Measurements from ENCODE around the gene ANAPC7.
"Not testable (repeated sequence)": the region's sequence is repeated elsewhere in the genome, so short reads cannot be mapped to it uniquely, and the experiment has no call there.

ANAPC7 gene

DNA sequence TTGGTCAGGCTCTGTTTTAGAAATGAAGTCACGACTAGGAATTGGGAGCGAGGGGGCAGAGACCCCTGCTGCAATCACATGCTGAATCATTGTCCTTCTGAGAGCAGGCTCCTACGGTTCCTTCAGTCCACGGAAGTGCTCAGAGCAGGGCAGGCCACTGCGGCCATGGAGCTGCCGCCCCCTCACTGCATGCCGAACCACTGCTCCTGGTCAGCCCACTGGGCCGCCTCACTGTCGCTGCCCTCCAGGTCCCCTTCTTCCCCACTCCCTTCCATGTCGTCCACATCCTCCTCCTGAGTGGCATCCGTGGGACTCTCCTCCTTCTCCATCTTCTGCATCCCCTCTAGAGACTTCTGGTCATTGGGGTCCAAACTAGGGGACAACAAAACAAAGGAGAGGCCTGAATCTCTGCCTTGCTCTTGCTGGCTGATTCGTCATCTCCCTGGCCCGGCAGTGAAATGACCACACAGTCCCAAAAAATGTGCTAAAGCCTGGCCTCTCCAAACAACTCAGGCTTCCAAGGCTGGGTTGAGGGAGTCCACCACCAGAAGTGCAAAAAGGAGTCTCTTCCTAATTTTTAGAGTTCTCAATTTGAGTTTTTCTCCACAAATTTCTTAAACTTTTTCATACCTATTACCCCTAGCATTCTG, 29.4 kb downstream of the ANAPC7 start:
- DNase-seq, result no peak

- DNase-seq, result no peak
Measured at GRCh38 chr12:110373425-110373824, 30.1 kb downstream of the ANAPC7 start.

- no peak for DNase-seq
Measured at GRCh38 chr12:110373025-110373424, 30.5 kb downstream of the ANAPC7 start.

DNA sequence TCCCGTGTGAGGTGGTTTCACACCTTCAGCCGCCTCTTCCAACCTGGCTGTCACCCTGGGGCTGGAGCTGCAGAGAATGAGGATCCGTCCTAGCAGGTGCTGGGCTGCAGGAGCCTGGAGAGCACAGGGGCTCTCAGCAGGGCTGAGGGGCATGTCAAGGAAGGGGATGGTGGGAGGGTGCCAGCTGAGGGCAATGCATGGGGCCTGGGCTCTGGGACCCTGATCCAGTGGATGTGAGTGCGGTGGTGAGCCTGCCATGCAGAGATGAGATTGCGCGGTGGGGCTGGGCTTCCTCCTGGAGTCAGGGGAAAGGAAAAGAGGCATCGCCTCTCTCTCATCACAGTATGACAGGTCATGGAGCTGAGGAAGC, 31.5 kb downstream of the ANAPC7 start:
- no peak for DNase-seq

- DNase-seq, result no peak
Measured at GRCh38 chr12:110371408-110372055, 32.0 kb downstream of the ANAPC7 start.

DNA sequence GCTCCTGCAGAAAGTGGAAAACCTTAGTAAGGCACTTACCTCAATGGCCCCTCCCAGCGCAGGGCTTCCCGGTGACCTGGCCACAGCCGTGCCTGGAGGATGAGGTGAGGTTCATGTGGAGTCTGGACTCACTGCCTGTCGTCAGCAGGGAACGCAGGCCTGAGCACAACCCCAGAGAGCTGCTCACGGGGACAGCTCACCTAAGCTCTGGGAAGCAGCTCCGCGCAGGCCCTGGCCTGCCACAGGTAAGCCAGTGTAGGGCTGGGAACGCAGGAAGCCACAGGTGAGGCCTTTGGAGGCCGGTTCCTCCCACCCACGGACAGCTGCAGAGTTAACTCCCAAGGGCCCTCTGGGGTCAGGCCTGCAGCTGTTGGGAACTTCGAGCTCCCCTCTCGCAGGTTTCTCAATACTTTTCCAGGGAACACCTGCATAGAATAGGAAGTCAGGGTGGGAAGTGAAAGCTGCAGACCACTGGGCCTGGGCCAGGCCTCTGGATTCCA, 32.7 kb downstream of the ANAPC7 start:
- DNase-seq, result no peak

DNA sequence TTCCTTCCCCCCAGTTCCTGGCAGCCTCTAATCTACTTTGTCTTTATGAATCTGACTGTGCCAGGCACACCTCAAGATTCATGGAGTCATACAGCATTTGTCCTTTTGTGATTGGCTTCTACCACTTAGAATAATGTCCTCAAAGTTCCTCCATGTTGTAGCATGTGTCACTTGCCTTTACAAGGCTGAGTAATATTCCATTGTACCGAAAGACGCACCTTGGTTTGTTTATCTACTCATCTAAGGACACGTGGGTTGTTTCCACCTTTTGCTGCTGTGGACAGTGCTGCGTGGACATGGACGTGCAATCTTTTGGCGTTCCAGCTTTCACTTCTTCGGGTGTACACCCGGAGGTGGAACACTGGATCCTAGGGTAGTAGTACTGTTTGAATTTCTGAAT, 33.5 kb downstream of the ANAPC7 start:
- DNase-seq, result no peak

DNA sequence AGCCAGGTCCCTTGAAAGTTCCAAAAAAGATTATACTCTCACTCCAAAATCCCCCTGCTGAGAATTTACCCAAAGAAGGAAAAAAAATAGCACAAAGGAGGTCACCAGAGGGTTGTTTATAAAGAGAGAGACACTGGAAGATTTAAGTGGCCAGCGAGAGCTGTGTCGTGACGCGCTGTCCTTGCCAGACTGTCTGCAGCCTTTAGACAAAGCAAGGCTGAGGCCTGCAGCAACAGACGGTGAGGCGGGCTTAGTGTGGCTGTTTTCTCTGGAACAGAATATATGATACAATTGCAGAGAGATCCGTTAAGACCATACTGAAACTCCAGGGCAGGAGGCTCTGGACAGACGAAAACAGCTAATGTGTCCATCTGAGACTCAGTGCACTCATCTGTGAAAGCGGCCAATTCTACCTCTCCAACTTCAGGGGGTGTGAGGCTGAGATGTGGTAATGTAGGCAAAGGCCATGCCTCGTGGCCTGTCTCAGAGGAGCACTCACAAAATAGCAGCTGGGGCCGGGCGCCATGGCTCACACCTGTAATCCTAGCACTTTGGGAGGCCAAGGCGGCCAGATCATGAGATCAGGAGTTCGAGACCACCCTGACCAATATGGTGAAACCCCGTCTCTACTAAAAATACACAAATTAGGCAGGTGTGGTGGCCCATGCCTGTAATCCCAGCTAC, 36.2 kb downstream of the ANAPC7 start:
- no peak for DNase-seq

GRCh38 chr12:110366321-110367142, 37.0 kb downstream of the ANAPC7 start:
- no peak for DNase-seq

DNA sequence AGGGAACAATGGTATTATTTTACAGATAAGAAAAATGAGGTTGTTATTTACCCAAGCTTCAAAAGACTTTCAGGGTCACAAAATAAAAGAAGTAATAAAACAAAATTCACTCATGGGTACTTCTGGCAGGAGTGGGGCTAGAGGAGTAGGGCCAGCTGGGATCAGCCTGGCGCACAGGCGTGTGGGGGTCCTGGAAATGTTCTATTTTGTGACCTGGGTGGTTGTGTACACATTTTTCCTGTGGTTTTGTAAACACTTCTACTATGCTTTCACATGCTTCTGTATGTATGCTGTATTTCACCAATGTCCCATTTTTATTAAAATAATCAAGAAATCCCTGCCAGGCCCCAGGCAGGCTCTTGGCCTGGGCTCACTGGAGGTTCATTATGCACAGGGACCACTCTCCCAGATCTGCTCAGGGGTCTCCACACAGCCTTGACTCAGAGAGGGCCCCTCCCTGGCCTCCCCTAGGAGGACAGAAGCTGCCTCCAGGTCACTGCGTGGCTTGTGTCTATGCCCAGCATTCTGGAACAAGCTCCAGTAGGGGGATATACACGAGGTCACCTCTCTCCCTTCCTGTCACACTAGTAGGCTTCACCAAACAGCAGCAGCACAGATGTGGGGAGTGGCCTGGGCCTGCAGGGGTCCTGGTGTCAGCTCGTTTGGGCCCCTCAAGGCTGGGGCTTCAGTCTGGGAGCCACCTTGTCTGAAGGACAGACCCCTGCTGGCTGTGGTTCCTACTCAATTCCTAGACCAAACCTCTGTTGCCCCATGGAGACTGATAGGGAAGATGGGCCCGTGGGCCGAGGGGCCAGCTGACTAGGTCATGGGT, 37.8 kb downstream of the ANAPC7 start:
- no peak for DNase-seq

GRCh38 chr12:110361216-110361615, 42.3 kb downstream of the ANAPC7 start:
- no peak for DNase-seq

DNA sequence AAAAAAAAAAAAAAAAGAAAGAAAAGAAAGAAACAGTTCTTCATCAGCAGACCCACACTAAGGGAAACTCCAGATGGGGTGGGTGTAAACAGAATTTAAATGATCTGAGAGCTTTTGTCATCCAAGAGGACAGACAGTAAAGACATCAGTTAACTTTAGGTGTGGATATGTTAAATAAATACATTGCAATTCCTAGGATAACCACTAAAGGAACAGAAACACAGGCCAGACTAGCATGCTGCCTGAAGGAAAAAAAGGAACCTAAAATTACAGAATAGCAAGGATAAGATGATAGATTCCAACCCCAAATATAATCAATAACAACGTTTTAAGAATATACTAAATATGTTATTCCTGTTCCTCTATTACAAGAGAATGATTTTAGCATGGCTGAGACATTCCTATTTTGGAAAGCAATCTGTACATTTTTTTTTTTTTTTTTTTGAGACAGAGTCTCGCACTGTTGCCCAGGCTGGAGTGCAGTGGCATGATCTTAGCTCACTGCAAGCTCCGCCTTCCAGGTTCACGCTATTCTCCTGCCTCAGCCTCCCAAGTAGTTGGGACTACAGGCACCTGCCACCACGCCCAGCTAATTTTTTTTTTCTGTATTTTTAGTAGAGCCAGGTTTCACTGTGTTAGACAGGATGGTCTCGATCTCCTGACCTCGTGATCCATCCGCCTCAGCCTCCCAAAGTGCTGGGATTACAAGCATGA, 45.0 kb downstream of the ANAPC7 start:
- DNase-seq, result not testable (repeated sequence)

GRCh38 chr12:110355073-110355472, 48.4 kb downstream of the ANAPC7 start:
- peak; percentile 44 for DNase-seq

DNA sequence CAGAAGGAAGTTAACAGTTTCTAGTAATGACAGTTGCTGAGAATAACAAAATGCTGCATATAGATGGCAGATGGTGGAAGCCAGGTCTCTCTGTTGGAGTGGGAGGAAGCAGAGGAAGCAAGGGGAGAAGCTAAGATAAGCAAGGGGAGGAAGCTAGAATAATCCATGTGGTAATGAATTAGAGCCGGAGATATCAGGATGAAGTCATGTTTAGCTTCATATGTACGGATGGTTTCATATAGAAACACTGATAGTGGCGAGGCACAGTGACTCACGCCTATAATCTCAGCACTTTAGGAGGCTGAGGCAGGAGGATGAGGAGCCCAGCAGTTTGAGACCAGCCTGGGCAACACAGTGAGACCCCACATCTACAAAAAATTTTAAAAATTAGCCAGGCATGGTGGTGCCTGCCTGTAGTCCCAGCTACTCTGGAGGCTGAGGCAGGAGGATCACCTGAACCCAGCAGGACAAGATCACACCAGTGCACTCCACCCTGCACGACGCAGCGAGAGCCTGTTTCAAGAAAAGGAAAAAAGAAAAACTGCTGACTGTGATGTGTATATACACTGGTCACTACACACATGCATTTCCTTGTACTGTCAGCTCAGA, 49.2 kb downstream of the ANAPC7 start:
- no peak for DNase-seq

DNA sequence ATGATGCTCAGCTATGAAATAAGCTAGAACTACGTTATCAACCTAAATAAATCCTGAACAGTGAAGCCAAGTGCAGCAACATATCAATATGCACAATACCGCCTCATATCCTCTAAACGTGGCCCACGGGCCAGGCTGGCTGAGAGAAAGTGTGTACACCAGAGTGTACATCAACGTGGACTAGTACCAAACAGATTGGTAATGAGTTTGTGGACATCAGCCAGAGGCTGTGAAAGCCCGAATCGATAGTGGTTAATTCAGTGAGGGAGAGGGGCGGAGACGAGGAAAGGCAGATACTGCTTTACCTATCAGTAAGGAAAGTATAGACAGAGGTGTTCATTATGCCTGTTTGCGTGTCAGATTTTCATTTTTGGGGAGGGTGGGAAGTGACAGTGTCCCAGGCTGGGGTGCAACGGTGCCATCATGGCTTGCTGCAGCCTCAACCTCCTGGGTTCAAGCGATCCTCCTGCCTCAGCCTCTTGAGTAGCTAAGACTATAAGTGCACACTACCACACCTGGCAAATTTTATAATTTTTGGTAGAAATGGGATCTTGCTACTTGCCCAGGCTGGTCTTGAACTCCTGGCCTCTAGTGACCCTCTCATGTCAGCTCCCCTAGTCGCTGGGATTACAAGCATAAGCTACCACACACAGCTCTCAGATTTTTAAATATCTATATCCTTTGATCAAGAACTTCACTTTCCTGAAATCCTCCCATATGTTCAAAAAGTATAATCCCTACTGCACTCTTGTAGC, 50.1 kb downstream of the ANAPC7 start:
- DNase-seq, result no peak

- DNase-seq, result no peak
Measured at GRCh38 chr12:110352401-110352800, 51.1 kb downstream of the ANAPC7 start.

DNA sequence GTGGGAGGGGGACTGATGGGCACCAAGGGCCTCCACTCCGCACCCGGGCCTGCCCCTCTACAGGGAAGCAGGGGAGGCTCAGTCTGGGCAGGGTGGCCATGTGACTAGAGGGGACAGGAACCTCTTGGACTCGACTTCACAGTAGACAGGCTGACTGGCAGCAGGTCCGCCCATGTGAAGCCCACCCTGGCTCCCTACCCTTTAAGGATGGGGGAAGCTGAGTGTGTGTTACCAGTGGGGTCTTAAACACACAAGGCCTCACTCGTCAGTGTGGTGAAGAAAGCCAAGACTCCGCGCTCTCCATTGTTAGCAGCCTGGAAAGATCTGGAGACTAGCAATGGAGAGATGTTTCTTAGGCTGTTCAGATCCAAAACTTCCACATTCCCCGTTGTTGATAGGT, 52.4 kb downstream of the ANAPC7 start:
- no peak for DNase-seq

DNA sequence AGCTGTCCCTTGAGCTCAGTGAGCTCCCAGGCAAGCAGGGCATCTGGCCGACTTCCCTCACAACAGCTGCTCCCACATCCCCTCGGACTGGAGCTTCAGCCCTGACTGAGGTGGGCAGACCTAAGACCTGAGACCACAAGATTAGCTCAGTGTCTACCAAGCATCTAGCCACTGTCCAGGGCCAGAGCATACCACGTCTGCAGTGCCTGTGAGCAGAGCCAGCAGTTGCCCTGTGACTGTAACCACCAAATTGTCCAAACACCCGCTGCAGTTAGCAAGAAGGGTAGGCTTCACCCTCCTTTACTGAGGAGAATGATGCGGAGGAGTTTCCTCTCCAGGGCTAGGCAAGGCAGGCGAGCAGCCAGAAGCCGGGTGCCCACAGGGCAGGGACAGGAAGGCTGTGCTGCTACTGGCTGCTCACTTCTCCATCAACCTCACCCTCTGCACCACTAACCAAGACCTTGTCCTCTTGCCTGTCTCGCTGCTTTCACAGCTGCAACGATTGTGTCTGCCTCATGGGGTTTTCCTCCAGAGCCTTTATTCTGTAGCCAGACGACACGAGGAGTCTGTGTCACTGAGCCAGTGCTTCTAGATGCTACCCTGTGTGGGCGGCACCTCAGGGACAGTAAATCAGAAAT, 53.9 kb downstream of the ANAPC7 start:
- DNase-seq, result peak; percentile 56

- DNase-seq, result no peak
Measured at GRCh38 chr12:110349096-110349495, 54.4 kb downstream of the ANAPC7 start.

Data from stimulated activated CD4-positive, alpha-beta T cell treated with anti-CD3 and anti-CD28 coated beads, Interleukin-15, amount 100 ng/mL, for 24 hours (primary cell).